ENCODE data around the gene KATNIP.

Gene KATNIP

GRCh38 chr16:27583634-27584033 lies 33.7 kb downstream of the KATNIP start:
- Histone ChIP-seq H3K27ac (no peak overlapping the region), H3K9me3 (no peaks in the 10 kb centered on the region), H3K27me3 (no peaks in the 10 kb centered on the region), H3K36me3 (no peaks in the 10 kb centered on the region), H3K4me1 (ENCODE audit: control insufficient read depth in 1 of 2, insufficient read depth in 1 of 2, low read depth in 1 of 2, low read length in 1 of 2) (peaks cover 0 to 8% of the 10 kb centered on the region in 2 experiments), H3K4me3 (ENCODE audit: low read depth in 1 of 2, low read length in 1 of 2) (no peak overlapping the region)
- TF ChIP-seq, protein P1, sequence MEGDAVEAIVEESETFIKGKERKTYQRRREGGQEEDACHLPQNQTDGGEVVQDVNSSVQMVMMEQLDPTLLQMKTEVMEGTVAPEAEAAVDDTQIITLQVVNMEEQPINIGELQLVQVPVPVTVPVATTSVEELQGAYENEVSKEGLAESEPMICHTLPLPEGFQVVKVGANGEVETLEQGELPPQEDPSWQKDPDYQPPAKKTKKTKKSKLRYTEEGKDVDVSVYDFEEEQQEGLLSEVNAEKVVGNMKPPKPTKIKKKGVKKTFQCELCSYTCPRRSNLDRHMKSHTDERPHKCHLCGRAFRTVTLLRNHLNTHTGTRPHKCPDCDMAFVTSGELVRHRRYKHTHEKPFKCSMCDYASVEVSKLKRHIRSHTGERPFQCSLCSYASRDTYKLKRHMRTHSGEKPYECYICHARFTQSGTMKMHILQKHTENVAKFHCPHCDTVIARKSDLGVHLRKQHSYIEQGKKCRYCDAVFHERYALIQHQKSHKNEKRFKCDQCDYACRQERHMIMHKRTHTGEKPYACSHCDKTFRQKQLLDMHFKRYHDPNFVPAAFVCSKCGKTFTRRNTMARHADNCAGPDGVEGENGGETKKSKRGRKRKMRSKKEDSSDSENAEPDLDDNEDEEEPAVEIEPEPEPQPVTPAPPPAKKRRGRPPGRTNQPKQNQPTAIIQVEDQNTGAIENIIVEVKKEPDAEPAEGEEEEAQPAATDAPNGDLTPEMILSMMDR (IDR thresholded peaks at IDR 0.05): no peak

GRCh38 chr16:27585200-27585599 lies 35.3 kb downstream of the KATNIP start:
- no peaks in the 10 kb centered on the region for H3K36me3 ChIP-seq
- TF ChIP-seq, protein P1 (IDR thresholded peaks at IDR 0.05): no peak
- H3K27me3 ChIP-seq: no peaks in the 10 kb centered on the region
- no peak overlapping the region for H3K4me3 ChIP-seq (ENCODE audit: low read depth in 1 of 2, low read length in 1 of 2)
- no peak overlapping the region for H3K27ac ChIP-seq
- peaks cover 0 to 8% of the 10 kb centered on the region in 2 experiments for H3K4me1 ChIP-seq (ENCODE audit: control insufficient read depth in 1 of 2, insufficient read depth in 1 of 2, low read depth in 1 of 2, low read length in 1 of 2)
- no peaks in the 10 kb centered on the region for H3K9me3 ChIP-seq

DNA sequence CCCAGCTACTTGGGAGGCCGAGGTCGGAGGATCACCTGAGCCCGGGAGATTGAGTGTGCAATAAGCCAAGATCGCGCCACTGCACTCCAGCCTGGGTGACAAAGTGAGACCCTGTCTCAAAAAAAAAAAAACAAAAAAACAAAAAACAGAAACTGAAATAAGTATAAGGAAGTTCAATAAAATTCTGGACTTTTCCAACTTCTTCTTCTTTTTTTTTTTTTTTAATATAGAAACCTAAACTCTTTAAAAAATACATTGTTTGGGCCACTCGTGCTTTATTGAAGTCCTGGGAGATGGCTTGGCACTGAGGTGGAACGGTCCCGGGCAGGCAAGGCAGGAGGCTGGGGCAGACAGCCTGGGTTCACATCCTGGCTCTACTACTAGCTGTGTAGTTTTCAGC lies 36.8 kb downstream of the KATNIP start:
- TF ChIP-seq, protein P1 (IDR thresholded peaks at IDR 0.05): no peak
- H3K9me3 ChIP-seq: no peaks in the 10 kb centered on the region
- H3K4me3 ChIP-seq (ENCODE audit: low read depth in 1 of 2, low read length in 1 of 2): no peak overlapping the region
- no peaks in the 10 kb centered on the region for H3K36me3 ChIP-seq
- no peak overlapping the region for H3K27ac ChIP-seq
- peaks cover 0 to 8% of the 10 kb centered on the region in 2 experiments for H3K4me1 ChIP-seq (ENCODE audit: control insufficient read depth in 1 of 2, insufficient read depth in 1 of 2, low read depth in 1 of 2, low read length in 1 of 2)
- no peaks in the 10 kb centered on the region for H3K27me3 ChIP-seq

DNA sequence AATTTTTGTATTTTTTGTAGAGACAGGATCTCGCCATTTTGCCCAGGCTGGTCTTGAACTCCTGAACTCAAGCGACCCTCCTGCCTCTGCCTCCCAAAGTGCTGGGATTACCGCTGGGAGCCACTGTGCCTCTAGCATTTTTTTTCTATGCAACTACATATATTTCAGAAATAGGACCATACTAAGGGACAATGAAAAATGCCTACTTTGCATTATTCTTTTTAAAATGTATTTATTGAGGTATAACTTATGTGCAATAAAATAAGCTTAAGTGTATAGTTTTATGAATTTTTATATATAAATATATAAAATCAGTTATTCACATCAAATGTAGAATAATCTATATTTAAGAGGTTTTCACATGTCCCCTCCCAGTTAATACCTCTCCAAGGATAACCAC lies 38.1 kb downstream of the KATNIP start:
- no peak overlapping the region for H3K4me3 ChIP-seq (ENCODE audit: low read depth in 1 of 2, low read length in 1 of 2)
- TF ChIP-seq, protein P1 (IDR thresholded peaks at IDR 0.05): no peak

DNA sequence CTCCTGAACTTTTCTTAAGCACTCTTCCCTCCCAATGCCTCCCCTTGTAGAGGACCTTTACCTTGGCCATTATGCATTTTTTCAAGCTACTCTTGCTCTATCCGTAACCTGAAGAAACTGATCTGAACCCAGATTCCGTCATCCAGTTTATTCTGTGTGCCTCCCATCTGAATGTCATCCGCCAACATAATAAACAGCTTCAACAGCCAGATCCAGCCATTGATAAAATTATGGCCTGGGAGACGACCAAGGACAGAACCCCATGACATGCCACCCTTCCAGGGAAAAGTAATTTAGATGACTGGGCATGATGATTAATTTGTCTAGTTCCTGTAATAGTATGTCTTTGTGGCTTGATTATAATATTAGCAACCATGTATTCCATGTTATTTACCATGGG lies 41.9 kb downstream of the KATNIP start:
- Histone ChIP-seq H3K9me3 (no peaks in the 10 kb centered on the region), H3K27me3 (no peaks in the 10 kb centered on the region), H3K4me3 (ENCODE audit: low read depth in 1 of 2, low read length in 1 of 2) (no peak overlapping the region), H3K36me3 (no peaks in the 10 kb centered on the region), H3K27ac (no peak overlapping the region), H3K4me1 (ENCODE audit: control insufficient read depth in 1 of 2, insufficient read depth in 1 of 2, low read depth in 1 of 2, low read length in 1 of 2) (peaks cover 7 to 8% of the 10 kb centered on the region in 2 experiments)
- TF ChIP-seq, protein P1 (IDR thresholded peaks at IDR 0.05): no peak

More for the DNA sequence above, 38.1 kb downstream of the KATNIP start:
- Histone ChIP-seq H3K27me3 (no peaks in the 10 kb centered on the region), H3K36me3 (no peaks in the 10 kb centered on the region), H3K4me1 (ENCODE audit: control insufficient read depth in 1 of 2, insufficient read depth in 1 of 2, low read depth in 1 of 2, low read length in 1 of 2) (no peaks in the 10 kb centered on the region), H3K9me3 (no peaks in the 10 kb centered on the region), H3K27ac (no peak overlapping the region)

GRCh38 chr16:27595475-27595874 lies 45.5 kb downstream of the KATNIP start:
- no peaks in the 10 kb centered on the region for H3K9me3 ChIP-seq
- TF ChIP-seq, protein P1 (IDR thresholded peaks at IDR 0.05): no peak
- no peak overlapping the region for H3K27ac ChIP-seq
- H3K36me3 ChIP-seq: peaks cover 10% of the 10 kb centered on the region
- peaks cover 16 to 17% of the 10 kb centered on the region in 2 experiments for H3K4me1 ChIP-seq (ENCODE audit: control insufficient read depth in 1 of 2, insufficient read depth in 1 of 2, low read depth in 1 of 2, low read length in 1 of 2)
- no peak overlapping the region for H3K4me3 ChIP-seq (ENCODE audit: low read depth in 1 of 2, low read length in 1 of 2)
- no peaks in the 10 kb centered on the region for H3K27me3 ChIP-seq
